GM21367 (cell line): ENCODE measurements around the gene LYPD6B.

Source experiments
- ATAC-seq: cut with Tn5 transposase; IDR thresholded peaks from one replicate; pipeline ENCODE4 v1.9.1; 2021; ENCODE audit not compliant: unreplicated experiment

Gene LYPD6B

DNA sequence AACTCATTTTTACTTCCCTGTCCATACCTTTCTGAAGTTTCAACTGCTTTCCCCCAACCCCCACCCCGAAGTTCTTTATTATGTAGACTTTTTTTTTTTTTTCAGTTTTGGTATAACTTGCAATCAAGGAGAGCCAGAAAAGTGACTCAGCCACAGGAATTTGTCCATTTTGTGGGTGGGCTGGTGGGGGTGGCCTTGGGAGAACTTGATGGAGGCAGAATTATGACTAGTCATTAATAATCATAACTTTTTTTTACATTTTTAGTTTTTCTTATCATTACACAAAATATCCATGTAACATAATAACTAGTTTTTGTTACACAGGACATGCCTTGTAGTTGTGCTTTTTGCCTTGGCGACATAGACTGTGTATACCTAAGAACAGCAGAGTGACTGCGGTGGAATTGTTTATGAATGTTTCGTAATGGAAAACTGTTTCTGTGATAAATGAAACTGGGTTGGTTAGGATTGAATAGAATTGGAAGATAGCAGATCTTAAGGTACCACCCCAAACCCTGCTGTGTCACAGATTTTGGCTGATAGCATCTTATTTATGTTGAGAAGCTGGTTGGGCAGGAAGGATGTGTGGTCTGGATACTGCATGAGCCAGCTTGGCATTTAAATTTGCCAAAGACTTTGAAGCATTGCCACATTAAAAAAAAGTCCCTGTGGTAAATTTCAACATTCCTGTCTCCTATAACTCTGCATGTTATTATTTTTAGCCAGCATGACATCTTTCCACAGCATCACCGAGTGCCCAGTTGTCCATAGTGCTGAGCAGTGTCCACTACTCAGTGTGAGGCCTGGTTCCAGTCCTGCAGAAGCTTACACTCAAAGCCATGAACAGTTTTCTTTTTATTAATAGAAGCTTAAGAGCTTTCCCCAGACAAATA lies 30.7 kb downstream of the LYPD6B start:
- no peak for ATAC-seq

DNA sequence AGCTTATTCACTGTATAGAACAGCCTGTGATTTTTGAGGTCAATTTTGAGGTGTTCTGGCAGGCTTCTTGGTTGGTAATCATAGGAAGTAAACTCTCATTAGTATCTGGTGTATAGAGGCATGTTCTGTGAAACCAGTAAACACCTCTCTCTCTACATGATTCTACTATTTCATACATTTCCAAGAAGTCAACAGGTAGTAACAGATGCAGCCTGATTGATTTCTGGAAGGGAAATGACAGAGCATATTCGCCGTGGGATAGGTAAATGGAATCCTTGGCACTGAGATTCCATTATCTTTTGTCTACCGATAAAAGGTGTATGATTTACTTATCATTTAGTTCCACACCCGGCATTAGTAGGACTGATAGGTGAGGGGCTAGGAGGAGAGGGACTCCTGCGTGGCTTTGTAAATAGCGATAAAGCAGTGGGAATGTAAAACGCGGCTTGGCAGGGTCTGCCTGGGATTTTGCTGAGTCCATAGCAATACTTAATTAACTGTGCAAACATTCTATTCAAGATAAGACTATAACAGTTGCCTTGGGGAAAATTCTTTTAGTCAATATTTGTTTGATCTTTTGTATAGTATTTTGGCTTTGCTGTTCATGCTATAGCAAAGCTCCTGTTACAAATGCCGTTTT lies 32.3 kb downstream of the LYPD6B start:
- no peak for ATAC-seq

DNA sequence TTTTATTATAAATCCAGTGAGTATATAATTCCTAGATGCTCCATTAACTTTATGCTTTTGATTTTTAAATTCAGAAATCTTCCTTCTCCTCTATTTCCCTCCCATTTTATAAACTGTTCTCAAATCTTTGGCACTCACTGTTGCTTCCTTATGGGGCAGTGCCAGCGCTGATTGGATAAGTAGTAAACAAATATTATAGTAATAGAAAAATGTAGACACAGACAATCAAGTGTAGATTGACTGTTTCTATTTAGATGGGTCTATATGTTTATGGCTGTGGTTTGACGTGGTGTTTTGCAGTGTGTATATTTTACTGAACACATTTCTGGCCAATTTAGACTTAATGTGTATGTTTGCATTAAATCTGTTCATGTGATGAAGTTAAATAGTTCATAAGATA lies 36.6 kb downstream of the LYPD6B start:
- ATAC-seq = no peak

DNA sequence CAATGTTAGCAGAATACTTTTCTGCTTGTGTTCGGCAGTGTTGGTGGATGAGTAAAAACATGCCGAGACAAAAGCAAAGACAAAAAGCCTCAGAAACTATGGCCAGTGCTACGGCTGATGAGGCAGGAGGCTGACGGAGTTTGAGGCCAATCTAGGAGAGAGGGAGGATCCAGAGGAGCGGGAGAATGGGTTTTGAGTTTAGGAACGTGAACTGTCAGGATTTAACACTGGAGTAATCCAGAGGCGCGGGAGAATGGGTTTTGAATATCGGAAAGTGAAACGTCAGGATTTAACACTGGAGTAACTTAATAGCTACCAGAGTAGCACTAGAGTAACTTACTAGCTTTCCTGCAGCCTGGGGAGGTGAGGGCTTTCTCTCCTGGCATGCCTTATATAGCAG lies 37.4 kb downstream of the LYPD6B start:
- no peak for ATAC-seq

DNA sequence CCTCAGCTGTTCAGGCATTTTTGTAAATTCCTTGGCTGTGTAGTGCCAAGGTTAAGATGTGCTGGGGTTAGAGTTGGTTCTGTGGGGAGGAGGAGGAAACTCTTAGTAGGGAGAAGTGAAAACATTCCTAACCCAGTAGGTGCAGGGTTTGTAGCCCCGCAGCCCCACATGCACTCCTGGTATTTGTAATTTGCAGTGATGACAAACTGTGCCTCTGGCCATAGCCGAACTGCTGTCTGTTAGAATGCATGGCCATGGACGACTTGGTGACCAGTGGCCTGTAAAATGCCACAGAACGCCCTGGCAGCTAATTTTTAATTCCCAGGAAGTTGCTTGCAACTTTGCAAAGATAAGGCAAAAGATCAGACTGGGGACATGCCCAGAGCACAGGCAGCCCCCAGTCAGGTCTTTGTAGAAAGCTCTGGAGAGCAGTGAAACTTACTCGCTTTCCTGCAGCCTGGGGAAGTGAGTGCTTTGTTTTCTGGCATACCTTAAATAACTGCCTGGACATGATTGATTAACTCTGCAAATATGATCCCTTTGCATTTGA lies 38.4 kb downstream of the LYPD6B start:
- ATAC-seq = no peak

DNA sequence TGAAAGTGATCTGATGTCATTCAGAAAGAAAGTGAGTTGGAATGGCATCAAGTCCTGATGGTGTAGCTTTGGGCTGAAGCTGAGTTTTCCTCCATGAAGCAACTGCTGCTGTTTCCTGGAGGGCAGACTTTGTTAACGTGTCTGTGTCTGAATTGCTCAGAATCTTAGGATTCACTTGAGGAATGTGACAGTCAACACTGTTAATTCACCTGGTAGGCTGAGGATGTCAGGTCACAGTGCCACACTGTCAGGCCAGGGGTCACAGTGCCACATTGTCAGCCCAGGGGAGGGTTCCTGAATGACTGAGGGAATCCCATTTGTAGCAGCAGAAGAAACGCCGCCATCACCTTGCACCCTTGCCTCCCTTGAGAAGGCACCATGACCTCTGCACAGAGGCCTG lies 39.4 kb downstream of the LYPD6B start:
- no peak for ATAC-seq

DNA sequence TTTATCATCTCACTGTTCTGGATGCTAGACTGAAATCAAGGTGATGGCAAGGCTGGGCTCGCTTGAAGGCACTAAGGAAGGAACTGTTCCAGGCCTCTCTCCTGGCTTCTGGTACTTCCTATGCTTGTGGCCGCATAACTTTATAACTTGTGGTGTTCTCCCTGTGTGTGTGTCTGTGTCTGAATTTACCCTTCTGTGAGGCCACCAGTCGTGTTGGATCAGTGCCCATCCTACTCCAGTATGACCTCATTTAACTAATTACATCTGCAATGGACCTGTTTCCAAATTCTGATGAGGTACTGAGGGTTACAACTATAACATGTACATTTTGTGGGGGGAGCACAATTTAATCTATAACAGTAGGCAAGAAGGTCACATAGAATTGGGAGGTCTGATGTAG lies 41.6 kb downstream of the LYPD6B start:
- ATAC-seq = no peak

DNA sequence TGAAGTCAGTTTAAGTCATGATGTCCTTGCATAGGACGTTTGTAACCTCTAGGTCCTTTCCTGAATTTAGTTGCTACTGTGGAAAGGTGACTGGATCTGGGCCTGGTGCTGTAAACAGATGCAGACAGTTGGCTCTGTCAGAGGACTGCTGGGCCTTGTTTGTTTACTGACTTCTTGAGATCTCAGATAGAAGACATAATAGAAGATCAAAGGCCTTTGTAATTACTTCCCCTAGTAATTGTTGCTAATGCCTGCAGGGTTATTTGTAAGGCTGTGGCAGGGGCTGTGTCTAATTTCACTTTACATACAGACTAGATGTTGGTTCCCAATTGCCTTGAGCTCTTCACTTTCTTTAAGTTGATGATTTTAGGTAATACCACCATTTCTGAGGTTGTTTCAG lies 42.5 kb downstream of the LYPD6B start:
- ATAC-seq = no peak

DNA sequence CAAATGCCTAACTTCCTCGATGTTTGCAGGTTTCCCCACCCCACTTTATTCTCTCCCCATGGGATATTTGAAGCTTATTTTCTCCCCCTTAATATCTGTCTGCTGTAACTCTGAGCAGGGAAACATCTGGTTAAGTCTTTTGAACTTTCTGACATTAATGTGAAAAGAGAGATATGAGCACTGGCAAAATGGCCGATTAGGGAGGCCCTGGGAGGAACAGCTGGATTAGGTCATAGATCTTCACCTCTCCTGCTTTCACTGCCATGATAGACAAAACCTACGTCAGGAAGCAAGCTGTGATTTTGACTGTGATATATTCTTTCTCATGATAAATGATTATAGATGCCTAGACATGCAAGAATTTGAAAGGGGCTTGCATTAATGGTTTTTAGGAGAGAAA lies 43.6 kb downstream of the LYPD6B start:
- ATAC-seq = no peak

DNA sequence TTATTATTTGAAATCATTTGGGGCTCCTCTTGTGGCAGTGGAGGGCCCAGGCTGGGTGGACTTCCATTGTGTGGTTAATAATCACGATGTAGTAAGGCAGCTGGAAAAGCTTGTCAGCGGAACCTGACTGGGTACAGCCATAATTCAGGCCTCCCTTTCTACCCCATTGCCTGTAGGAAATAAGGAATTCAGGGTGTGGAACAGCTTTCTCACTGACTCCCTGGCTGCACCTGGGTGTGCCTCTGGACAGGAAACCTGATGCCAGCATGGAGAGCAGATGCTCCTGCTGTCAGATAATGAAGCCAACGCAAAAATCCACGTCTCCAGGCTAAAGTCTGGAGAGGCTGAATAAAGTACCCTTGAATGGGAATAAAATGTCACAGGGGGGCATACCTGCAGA lies 44.2 kb downstream of the LYPD6B start:
- no peak for ATAC-seq

DNA sequence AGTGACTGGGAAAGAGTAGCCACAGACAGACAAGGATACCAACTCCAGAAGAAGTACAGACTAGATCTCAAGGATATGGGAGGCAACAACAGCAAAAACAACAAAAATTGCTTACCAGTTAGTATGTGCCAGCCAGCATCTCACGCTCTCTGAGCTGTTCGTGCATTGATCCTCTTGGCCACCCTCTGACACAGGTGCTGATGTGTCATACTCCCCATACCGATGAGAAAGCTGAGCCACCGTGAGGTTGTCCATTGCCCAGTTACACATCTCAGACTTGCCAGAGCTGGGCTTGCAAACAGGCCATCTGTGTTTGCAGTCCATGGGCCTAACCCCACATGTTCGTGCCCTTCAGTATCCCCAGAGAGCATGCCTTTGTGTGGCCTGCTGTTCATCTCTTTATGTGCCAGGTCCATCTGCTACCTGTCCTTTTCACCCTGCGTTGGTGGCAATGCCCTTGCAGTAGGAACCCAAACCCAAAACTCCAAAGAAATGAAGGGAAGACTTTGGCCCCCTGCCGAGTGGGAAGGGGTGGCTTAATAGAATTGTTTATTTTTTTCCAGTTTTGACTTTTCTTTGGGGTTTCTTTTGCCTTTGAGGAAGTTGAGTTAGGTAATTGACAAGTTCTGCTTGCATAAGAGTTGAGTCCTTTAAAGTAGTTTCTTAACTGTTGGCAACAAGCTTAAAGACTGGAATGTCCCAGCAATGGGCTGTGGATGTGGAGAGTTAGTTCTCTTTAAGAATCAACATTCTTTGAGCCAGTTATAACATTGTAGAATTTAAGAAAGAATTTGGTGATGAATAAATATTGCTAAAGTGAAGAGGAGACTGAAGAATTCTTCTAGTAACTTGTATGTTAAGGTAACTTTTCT lies 46.7 kb downstream of the LYPD6B start:
- ATAC-seq = no peak

DNA sequence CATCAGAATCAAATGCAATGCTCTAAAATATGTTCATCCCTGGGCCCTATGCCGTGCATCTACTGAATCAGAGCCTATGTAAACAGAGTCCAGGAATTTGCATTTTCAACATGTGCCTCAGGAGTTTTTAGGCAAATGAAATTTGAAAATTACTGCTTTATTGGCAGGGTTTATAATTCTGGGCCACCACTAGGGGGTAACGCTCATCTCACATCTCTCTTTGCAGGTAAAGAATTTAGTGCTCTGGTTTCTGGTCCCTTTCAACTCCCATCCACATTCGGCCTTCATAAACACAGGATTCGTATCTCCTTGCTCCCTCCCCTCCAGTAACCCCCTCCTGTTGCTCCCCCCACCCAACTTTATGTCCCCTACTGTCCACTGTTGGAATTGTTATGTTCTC lies 49.3 kb downstream of the LYPD6B start:
- no peak for ATAC-seq

DNA sequence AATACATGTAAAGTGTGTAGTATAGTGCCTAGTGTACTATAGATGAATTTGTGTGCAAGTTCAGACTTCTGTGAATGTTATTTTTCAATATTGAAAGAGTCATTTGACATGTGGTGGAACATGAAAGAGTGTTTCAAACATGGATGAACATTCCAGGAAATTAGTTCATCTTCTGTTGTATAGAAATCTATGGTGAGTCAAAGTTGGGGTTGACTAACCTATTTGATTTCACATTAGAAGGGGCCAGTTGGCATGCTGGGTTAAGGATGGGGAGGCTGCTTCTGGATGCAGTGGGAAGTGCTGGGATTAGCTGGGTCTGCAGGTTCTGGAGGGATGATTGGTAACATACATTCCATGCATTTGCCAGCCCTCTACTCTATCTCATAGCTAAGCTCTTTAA lies 50.6 kb downstream of the LYPD6B start:
- ATAC-seq = no peak

DNA sequence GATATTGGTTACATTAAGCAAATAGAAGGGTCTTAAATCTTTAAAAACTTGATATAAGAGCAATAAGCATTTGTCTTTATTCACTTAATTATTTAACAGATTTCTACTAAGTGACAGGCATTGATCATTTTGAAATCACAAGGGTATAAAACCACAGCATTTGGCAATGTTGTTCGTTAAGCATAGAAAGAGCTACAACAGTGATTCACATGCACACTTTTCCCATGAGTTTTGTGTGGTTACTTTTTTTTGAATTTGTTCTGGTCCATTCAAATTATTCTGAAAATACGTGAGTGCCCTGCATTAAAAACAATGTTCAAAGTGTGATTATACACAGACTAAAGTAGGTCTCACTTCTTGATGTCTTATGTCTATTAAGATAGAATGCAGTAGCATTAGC lies 52.2 kb downstream of the LYPD6B start:
- no peak for ATAC-seq

DNA sequence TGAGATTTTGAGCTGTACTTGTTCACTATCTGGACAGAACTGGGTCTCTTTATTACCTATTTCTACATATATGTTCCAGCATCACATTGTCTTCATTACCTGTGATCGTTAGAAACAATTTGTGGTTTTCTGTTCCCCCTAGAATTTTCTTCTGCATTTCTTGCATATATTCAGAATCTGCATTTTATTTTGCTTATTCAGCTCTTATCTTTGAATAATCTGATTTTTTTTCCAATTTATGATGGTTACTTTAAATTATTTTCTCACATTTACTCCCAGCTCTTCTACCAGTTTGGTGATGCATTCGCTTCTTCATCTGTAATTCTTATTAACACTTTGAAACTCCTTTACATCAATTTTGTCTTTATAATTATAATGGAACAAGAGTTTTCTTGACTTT lies 55.1 kb downstream of the LYPD6B start:
- no peak for ATAC-seq

DNA sequence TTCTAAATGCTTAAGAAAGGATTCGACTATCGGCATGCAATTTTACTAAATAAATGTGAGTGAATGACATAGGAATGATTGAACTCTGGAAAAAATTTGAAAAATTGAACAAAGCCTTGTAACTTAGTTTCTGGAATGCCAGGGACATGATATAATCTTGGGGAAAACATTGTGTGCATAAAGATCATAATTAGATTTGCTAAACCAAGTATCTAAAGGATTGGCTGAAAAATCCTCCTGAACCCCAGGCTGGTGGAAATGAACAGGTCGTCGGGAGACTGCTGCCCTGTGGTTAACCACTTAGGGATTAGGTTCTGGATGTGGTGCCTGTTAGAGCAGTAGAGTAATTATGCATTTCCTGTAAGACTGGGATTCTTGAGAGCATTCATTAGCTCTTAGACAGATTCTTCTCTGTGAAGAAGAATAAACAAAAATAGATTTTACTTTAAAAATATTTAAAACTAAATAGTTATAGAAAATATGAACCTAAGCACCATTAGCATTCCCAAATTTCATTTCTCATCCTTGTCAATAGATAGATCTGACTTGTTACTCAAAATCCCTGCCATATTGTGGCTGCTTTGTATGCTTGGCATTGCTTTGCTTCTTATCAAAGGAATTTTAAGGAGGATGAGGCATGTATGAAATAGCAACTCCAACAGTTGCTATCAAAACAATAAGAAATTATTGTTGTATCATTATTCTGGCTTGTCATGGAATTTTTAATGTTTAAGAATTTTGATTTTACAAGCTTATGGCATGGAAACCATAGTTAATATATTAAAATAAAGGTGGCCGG lies 55.9 kb downstream of the LYPD6B start:
- no peak for ATAC-seq

DNA sequence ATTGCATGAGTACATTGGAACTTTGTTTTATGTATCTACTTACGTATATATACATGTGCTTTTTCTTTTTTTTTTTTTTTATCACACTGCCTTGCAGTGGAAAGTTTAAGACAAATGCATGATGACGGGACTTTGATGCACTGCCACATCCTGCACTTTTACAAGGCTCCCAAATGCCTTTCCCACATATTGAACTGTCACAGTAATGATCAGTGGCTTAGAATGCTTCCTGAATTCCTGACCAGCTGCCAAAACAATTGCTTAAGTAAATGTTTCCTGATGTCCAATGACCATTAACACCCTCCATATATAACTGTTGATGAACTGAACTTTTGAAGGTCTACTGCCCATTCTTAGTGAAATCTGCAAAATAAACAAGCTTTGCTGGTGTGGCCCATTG lies 60.2 kb downstream of the LYPD6B start:
- ATAC-seq = no peak

DNA sequence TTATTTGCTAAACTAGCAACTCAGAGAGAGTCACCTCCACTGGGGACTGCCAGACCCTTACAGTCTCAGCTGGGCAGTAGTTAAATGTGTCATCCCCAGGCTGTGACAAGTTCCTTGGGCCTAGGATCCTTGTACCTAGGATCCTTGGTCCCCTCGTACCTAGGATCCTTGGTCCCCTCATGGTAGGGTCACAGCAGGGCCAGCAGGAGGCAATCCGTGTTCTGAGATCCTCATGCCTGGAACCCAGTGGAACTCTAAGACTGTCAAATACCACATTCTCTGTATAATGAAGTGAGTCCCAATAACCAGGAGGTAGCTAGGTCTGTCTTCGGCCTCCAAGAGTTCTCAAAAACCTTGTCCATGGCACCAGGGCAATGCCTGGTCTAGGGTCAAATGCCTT lies 60.8 kb downstream of the LYPD6B start:
- no peak for ATAC-seq

DNA sequence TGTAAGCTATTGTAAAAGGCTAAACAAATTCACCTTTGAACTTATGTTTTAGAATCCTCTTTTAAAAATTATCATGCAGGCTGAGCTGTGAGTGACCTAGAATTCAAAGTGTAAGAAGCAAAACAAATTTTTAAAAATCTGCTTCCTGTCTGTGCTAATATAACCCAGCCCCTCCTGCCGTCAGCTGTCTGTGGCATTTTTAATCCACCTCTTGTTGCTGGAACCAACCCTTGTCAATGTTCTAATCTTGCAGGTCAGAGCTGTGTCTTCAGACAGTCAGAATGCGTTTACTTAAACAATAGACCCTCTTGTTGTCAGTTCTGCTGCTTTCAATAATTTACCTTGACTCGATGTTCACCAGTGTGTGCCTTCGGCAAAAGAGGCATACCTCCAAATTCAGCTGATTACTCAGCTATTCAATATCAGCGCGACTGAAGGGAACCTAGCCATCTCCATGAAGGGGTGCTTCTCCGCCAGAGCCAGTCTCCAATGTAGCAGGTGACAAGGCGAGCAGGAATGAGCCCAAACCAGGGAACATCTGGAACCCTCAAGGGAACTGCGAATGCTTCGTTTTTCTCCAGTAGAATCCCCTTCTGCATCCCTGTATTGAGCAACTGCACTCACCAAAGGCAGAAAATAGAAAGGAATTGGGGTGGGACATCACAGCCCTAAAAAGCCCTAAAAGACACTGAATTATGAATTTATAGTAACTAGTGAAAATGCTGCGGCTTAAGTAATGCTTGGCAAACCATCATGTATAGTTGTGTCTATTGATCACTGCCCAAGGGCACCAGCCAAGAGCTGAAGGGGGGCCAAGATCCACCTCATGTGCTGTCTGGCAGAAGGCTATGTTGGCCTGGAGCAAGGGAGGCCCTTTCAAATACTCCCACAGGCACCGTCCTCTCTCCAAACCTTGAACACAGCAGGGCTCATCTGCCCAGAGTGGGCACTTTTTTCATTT lies 62.5 kb downstream of the LYPD6B start:
- no peak for ATAC-seq
